Stimulated activated CD4-positive, alpha-beta T cell treated with anti-CD3 and anti-CD28 coated beads, Interleukin-12 subunit alpha, Interleukin-12 subunit beta, amount 100 ng/mL, for 48 hours (primary cell): ENCODE data around the gene TRAFD1.
"Not testable (repeated sequence)": the region's sequence is repeated elsewhere in the genome, so short reads cannot be mapped to it uniquely, and the experiment has no call there.

Source experiments
- DNase-seq, 3 donors: peaks; one replicate each; pipeline ENCODE4 v3.0.0-alpha.2; 2020; ENCODE audit warnings: low read depth in 2 of 3, low spot score in 1 of 3

Gene TRAFD1, protein sequence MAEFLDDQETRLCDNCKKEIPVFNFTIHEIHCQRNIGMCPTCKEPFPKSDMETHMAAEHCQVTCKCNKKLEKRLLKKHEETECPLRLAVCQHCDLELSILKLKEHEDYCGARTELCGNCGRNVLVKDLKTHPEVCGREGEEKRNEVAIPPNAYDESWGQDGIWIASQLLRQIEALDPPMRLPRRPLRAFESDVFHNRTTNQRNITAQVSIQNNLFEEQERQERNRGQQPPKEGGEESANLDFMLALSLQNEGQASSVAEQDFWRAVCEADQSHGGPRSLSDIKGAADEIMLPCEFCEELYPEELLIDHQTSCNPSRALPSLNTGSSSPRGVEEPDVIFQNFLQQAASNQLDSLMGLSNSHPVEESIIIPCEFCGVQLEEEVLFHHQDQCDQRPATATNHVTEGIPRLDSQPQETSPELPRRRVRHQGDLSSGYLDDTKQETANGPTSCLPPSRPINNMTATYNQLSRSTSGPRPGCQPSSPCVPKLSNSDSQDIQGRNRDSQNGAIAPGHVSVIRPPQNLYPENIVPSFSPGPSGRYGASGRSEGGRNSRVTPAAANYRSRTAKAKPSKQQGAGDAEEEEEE

GRCh38 chr12:112125250-112125999 is at the start of gene TRAFD1:
TSS of gene TRAFD1 (plus strand) at chr12:112125560. CDS start at chr12:112130523, 4,963 bp downstream.
- DNase-seq = peak; percentile 97 to 98 (median 97)

GRCh38 chr12:112087055-112087850 is 38.1 kb upstream of the TRAFD1 start:
- DNase-seq = no peak

- no peak for DNase-seq
Observed at GRCh38 chr12:112087851-112088250, 37.5 kb upstream of the TRAFD1 start.

DNA sequence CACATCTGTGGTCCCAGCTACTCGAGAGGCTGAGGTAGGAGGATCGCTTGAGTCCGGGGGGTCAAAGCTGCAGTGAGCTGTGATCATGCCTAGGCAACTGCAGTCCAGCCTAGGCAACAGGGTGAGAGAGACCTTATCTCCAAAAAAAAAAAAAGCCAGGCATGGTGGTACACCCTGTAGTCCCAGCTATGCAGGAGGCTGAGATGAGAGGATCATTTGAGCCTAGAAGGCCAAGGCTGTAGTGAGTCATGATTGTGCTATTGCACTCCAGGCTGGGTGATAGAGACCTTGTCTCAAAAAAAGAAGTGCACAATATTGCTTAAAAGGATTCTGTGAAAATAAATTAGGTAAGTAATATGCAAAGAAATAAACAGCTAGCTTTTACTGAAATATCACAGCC is 33.8 kb upstream of the TRAFD1 start:
- DNase-seq = no peak

GRCh38 chr12:112096070-112096469 is 29.3 kb upstream of the TRAFD1 start:
- no peak for DNase-seq

DNA sequence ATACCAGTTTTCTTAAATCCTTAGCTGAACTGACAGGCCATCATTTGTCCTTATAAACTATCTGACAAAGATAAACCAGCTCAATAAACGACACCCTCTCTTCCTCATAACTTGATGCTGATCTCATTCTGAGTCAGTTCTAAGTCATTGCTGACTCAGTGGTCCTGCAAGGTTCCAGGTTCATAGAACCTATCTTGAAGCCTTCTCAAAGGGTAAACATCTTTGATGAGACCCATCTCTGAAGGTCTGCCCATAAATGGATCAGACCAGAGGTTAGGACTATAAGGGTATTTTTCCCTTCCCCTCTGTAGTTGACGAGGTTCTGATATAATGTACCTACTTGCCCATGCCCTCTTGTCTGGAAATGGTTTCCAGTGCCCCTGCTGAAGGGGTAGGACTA is 28.7 kb upstream of the TRAFD1 start:
- peak in 1 of 3 donors; percentile 52 for DNase-seq

- no peak for DNase-seq
Observed at GRCh38 chr12:112097641-112098040, 27.7 kb upstream of the TRAFD1 start.

- DNase-seq = not testable (repeated sequence)
Observed at GRCh38 chr12:112100500-112100899, 24.9 kb upstream of the TRAFD1 start.

DNA sequence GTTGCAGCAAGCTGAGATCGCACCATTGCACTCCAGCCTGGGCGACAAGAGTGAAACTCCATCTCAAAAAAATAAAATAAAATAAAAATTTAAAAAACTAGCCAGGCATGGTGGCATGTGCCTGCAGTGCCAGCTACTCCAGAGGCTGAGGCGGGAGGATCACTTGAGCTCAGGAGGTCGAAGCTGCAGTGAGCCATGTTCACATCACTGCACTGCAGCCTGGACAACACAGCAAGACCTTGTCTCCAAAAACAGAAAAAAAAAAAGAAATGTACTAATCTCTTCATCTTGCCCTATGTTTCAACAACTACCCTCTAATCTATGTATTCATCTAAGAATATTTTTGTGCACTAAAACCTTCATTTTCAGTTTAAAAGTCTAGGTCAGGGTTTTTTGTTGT is 23.2 kb upstream of the TRAFD1 start:
- no peak for DNase-seq

DNA sequence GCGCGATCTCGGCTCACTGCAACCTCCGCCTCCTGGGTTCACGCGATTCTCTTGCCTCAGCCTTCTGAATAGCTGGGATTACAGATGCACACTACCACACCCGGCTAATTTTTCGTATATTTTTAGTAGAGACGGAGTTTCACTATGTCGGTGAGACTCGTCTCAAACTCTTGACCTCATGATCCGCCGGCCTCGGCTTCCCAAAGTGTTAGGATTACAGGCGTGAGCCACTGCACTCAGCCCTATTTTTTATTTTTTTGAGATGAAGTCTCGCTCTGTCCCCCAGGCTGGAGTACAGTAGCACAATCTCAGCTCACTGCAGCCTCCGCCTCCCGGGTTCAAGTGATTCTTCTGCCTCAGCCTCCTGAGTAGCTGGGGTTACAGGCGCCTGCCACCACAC is 22.6 kb upstream of the TRAFD1 start:
- DNase-seq = not testable (repeated sequence)

GRCh38 chr12:112103758-112104503 is 21.4 kb upstream of the TRAFD1 start:
- no peak for DNase-seq

DNA sequence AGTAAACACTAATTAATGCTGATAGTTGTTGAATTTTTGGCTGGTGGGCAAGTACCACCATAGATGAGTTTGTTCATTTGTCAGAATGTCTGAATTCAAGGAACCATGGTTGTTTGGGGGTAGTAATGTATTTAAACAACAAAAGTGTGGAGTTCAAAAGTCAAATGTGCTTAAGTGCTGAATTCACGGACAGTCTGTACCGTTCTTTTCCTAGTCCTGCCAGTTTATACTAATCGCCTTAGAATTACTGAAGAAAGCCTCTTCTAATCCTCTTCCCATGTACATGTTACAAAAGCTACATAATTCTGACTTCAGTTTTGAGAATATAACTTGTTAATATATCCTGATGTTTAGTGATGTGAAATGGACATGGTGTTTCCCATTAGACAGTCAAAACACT is 19.5 kb upstream of the TRAFD1 start:
- no peak for DNase-seq

DNA sequence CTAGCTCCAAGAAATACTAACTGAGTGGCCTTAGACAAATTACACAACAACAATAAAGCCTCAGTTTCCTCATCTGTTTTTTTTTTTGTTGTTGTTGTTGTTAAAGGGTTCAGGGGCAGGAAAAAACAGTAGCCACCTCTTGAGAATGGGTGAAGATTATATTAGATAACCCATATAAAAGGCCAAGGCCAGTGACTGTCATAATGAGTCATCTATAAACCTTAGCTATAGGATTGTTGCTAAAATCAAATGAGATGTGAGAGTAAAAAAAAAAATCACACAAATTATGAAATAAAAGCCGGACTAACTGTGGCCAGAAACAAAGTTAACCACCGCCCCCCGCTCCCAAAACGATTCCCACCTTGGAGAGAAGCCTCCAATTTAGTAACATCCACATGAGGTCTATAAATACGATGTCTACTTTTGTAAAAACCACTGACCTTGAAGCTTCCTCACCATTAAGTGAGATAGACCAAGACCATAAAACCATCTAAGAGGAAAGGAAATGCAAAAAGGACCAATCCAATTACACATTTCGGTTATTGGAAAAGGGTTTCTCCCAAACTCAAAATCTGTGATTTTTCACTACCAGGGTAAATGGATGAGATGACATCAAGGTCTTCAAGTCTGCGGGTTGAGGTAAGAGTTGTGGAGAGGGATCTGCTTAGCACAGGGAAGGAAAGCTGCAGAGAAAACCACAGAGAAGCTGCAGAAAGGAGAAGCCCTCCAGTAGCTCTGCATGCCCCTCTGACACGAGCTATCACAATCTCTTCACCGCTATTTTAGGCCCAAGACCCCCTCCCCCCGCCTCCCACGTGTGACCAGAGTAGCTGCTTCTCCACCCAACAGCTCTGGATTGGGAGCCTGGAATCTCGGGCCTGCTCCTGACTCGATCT is 17.8 kb upstream of the TRAFD1 start:
- peak in 1 of 3 donors; percentile 17 for DNase-seq

- peak; percentile 75 to 87 (median 78) for DNase-seq
Observed at GRCh38 chr12:112108202-112109079, 16.9 kb upstream of the TRAFD1 start, which contains the start of gene NAA25. TSS of gene NAA25 (minus strand) at chr12:112108783. CDS start at chr12:112108773, 10 bp downstream.

- not testable (repeated sequence) for DNase-seq
Observed at GRCh38 chr12:112110787-112111662, 14.3 kb upstream of the TRAFD1 start.

DNA sequence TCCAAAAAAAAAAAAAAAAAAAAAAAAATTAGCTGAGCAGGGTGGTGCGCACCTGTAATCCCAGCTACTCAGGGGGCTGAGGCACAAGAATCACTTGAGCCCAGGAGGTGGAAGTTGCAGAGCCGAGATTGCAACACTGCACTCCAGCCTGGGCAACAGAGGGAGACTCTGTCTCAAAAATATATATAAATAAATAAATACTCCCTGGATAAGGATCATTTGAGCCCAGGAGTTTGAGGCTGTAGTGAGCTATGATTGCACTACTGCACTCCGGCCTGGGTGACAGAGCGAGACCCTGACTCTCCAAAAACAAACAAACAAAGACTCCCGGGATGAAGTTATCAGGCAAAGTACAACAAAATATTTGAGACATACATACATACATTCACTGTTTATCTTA is 13.4 kb upstream of the TRAFD1 start:
- DNase-seq = no peak

DNA sequence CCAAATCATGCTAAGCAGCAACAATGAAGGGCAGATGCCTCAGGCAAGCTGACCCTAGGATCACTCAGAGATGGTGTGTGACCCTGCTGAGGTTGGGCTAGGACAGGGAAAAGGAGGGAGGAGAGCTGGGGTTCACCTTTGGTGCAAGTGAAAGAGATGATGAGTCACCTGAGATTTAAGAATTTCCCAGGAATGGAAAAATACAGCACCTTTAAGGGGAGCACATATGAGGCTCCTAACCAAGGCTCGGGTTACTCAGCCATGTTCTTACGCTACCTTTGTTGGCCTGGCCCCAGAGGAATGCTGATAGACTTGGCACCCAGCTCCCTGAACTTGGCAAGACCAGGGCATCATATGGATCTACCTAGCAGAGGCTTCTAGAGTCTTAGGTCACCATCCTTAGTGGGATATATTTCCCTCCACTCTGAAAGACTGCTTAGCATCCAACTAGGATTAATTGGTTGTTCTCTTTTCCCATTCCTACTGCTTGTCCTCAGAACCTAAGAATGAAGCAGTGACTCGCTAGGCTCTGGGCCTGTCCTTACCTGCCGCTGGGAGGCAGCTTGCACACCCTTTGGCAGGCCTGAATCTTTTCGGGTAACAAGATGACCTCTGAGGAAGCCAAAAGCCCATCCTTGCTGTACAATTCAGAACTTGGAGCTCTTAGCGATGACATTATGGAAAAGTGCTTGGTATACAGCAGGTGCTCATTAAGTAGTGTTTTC is 12.8 kb upstream of the TRAFD1 start:
- DNase-seq = no peak
